Ovary (tissue), 9 donors: ENCODE data around the gene PHPT1. TPM values are rescaled to one million over a fixed set of nuclear protein-coding genes. Genes with fewer than 3 reads are reported as not detected.
A peak's percentile ranks its signal among the peaks of the same experiment; 100 is the strongest.
"Not testable (repeated sequence)": the region's sequence is repeated elsewhere in the genome, so short reads cannot be mapped to it uniquely, and the experiment has no call there.

ENCODE experiments used
- DNase-seq, 5 donors: peaks; one replicate each; pipeline ENCODE4 v3.0.0-alpha.2; 2019 to 2020
- H3K27ac ChIP-seq, 2 donors: fragments of 200-600 bp; one replicate each; pipeline versions ENCODE4 v1.5.1 to v1.8.0; 2019 to 2022
- H3K27me3 ChIP-seq: fragments of 200-600 bp; one replicate; pipeline ENCODE4 v1.8.0; 2022
- H3K36me3 ChIP-seq: fragments of 200-600 bp; sonication (generic); one replicate; pipeline ENCODE4 v1.5.1; 2019
- H3K4me1 ChIP-seq: one replicate; pipeline ENCODE4 v1.8.1; 2013; ENCODE audit warnings: mild to moderate bottlenecking, moderate library complexity; ENCODE audit not compliant: insufficient read depth
- H3K4me3 ChIP-seq: fragments of 200-600 bp; sonication (generic); one replicate; pipeline ENCODE4 v1.5.1; 2017
- H3K9me3 ChIP-seq, 2 donors: fragments of 200-600 bp in 1 of 2; sonication (generic) in 1 of 2; one replicate each; pipeline versions ENCODE4 v1.5.1 to v1.8.1; 2013 to 2019; ENCODE audit warnings: mild to moderate bottlenecking in 1 of 2, moderate library complexity in 1 of 2
- CTCF ChIP-seq, 3 donors: fragments of 450-650 bp in 2 of 3; fragments of 200-600 bp in 1 of 3; IDR thresholded peaks; one replicate each; pipeline versions ENCODE4 v1.5.1 to v1.8.0; 2016 to 2022; ENCODE audit warnings: antibody characterized with exemption in 3 of 3, mild to moderate bottlenecking in 1 of 3
- EP300 ChIP-seq: sonication (generic); formaldehyde crosslinking; IDR thresholded peaks from one replicate; pipeline ENCODE4 v1.6.1; 2017; ENCODE audit warnings: antibody characterized with exemption
- POLR2A ChIP-seq: fragments of 450-650 bp; IDR thresholded peaks from one replicate; pipeline ENCODE4 v1.6.1; 2017; ENCODE audit warnings: antibody characterized with exemption, mild to moderate bottlenecking, moderate library complexity
- WGBS, 3 donors: extraction: QIAGEN DNeasy Blood & Tissue Kit in 1 of 3; methylation state at CpG; one replicate each; pipeline versions ENCODE4 v1.1.5 to v1.1.7; 2013 to 2017; 5-methylcytosine and 5-hydroxymethylcytosine counted together
- intact Hi-C, 4 donors: fragments of 100-400 bp; cut with DNase I; formaldehyde crosslinking; loops; one replicate each; pipeline versions ENCODE4 v1.11.0 to v1.15.1; 2022 to 2023
- polyA plus RNA-seq, 2 donors: library from polyadenylated mRNA; stranded (reverse); fragments of 200-250 nt in 1 of 2; fragments of 350-450 nt in 1 of 2; fragmentation: Illumina TruSeq in 1 of 2; extraction: RNeasy Lipid Tissue Mini Kit (QIAGEN cat#74804) in 1 of 2; gene quantifications; one replicate each; pipeline ENCODE4 v1.2.3, GENCODE V29; 2013 to 2014
- total RNA-seq, 7 donors: library from RNA; depleted of rRNA in 2 of 7; stranded (reverse); fragments of >200 nt in 2 of 7; fragmentation: NEBNext Ultra II Directional in 3 of 7; extraction: Animal tissue kit (Norgen Biotek cat#: 25700) in 3 of 7; gene quantifications; one replicate each; pipeline versions ENCODE4 v1.1.0 to v1.2.4, GENCODE V29; 2016 to 2023
- donor health status: DM: no; HTN: no; CAD: no; lungs with moderate emphysema.
- donor health status: DM: no; HTN: no; CAD: no.
- donor health status: Bipolar disorder and iron deficiency.
- donor health status: DM: yes; HTN: yes; CAD: no.
- donor health status: DM: no; HTN: no; CAD: no.
- donor health status: DM: yes; HTN: yes; CAD: no.

PHPT1 gene
- total and polyA plus RNA-seq, 9 donors = 18.1 to 132 (median 76.8) TPM

DNA sequence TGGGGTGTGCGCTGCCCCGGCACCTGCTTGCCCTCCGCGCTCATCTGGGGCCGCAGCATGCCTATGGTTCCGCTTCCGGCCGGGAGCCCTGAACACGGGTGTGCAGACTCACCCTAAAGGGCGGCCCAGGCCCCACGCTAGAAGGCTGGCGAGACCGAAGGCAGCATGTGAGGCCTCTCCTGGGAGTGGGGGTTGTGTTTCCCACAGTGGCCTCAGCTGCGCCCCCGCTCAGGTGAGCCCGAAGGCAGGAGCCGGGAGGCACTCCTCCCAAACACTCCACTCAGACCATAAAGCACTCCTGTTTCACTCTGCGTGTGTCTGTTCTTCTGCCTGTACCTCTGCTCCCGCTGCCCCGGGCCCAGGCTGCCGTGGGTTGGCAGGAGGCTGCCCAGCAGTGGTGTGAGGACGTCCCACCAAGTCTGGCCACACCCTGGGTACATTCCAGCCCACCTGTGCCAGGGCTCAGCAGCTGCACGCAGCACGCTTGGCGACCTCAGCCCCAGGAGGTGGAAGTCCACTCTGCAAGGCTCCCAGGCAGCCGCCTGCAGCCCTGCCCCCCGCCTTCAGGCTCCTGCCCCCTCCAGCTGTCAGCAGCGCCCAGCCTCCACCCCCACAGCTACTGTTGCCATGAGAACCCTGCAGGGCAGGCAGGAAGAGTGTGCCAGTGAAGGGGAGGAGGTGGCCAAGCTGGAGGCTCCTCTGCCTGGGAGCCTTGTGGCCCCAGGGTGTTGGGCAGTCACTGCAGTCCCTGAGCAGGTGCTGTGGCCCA is 8.1 kb upstream of the PHPT1 start:
- peak in 1 of 5 donors; percentile 55 for DNase-seq
- 59 to 66% (median 61%) methylated on average over 28 of the region's 28 CpGs for WGBS, 3 donors
- Histone ChIP-seq H3K27ac (no peak overlapping the region), H3K36me3 (no peaks in the 10 kb centered on the region), H3K9me3 (no peaks in the 10 kb centered on the region), H3K4me3 (no peak overlapping the region), H3K4me1 (peaks cover 8% of the 10 kb centered on the region), H3K27me3 (no peaks in the 10 kb centered on the region)
- TF ChIP-seq CTCF (IDR thresholded peaks at IDR 0.05) (no peak), POLR2A (no peak), EP300 (no peak)
- intact Hi-C loops = loop anchor here in 1 of 4 donors (10.0 kb wide), 2 partner anchors 46 to 104 kb away; partner anchors contain the start of genes C8G, CCDC183, FBXW5 and TMEM141

DNA sequence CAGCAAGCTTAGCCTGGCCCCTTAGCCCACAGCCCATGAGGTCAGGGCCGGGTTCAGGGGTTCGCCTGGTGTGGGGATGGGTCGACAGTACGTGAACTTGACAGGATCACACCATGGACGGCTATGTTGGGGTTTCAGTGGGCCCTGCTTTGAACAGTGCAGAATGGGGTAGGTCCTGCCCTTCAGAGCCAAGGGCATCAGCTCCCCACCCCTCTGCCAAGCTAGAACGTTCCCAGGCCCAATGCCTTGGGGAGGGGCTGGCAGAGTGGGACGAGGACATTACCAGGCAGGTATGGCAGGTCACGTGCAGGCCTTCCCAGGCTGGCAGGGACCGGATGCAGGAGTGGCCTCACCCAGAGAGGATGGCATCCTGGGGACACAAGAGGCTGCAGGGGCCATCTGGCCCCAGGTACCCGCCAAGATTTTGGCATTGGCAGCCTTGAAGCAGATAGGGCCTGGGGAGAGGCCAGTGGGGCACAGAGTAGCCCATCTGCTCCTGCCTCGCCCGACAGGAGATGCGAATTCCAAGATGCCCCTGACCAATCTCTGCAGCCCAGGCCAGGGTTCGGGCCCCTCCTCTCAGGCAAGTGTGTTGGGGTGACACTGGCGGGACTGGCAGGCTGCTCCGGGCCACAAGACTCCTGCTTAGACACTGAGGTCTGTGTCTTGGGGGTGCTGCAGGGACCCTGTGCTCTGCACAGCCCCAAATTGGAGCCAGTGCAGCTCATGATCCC is 7.4 kb upstream of the PHPT1 start:
- H3K9me3 ChIP-seq, H3K4me3 ChIP-seq, H3K27me3 ChIP-seq, H3K36me3 ChIP-seq, H3K4me1 ChIP-seq, H3K27ac ChIP-seq: not testable (repeated sequence)
- intact Hi-C loops = loop anchor here in 1 of 4 donors (10.0 kb wide), 2 partner anchors 47 to 103 kb away; partner anchors contain the start of genes C8G, CCDC183, FBXW5 and TMEM141
- WGBS, 3 donors = 33 to 38% (median 35%) methylated on average over 15 to 16 of the region's 16 CpGs
- DNase-seq = peak in 1 of 5 donors; percentile 40

DNA sequence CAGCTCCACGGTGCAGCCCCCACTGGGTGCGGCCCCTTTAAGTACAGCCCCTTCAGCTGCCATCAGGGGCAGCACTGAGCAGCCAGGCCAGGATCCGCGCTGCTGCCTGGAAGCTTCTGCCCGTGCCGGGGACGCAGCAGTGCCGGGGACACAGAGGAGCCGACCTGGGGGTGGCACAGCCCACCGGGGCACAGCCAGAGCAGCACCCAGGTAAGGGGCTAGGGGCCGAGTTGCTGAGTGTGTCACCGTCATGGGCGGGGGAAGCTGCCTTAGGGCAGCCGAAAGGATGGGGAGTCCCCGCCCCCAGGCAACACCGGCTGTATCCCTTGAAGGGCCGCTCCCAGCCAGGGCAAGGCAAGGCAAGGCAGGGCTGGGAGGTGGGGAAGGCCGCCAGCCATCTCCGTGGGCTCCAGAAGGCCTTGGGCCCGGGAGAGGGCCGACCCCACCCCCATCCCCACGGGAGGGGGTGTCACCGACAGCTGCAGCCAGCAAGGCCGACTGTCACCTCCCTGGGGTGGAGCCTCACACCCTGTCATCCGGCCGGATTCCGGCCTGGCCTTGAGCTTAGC is 6.7 kb upstream of the PHPT1 start, which contains the start of gene AJM1:
TSS of gene AJM1 (plus strand) at position 99 of the 569 bp plus-strand sequence. CDS start 1,937 bp downstream, outside the sequence.
- intact Hi-C loops = loop anchor here in 1 of 4 donors (10.0 kb wide), 2 partner anchors 48 to 102 kb away; partner anchors contain the start of genes C8G, CCDC183, FBXW5 and TMEM141
- not testable (repeated sequence) for H3K27me3 ChIP-seq, H3K9me3 ChIP-seq, H3K27ac ChIP-seq, H3K36me3 ChIP-seq, H3K4me1 ChIP-seq
- peak; percentile 64 to 83 (median 77) for DNase-seq
- WGBS, 3 donors = 0 to 1% (median 0%) methylated on average over 17 to 26 of the region's 27 CpGs
- TF ChIP-seq POLR2A (peak; percentile 9), CTCF (IDR thresholded peaks at IDR 0.05) (peak; percentile 82 to 84 (median 82))
- peak within 1 kb of the TSS; percentile 31 for H3K4me3 ChIP-seq

DNA sequence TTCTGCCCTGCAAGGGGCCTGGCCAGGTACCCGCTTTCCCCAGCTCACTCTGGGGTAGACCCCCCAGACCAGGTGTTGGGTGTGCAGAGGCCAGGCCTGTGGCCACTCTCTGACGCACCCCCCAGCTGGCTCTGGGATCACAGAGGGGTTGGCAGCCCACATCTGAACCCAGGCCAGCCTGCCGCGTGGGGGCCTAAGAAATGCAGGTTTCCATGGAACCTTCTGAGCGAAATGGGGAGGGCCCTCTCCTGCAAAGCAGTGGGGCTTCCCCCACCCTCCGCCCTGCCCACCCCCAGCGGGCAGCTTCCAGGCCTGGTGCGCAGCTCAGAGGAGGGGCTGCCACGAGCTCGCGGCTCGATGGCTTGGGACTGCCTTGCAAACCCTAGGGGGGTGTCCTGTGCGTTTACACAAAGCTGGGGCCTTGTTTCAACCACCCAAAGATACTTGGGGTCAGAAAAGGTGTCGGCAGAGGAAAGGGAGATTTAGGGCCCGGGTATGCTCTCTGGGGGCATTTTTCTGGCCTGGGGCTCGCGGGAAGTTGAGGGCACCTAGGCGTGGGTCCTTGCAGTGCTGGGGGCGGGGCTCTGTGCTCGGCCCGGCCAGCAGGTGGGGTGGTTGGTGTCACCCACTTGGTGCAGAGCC is 5.9 kb upstream of the PHPT1 start:
- H3K9me3 ChIP-seq, H3K4me3 ChIP-seq, DNase-seq, H3K36me3 ChIP-seq, H3K27ac ChIP-seq: not testable (repeated sequence)
- WGBS, 3 donors = 7 to 10% (median 8%) methylated on average over 20 to 21 of the region's 21 CpGs
- peaks cover 15% of the 10 kb centered on the region for H3K4me1 ChIP-seq
- intact Hi-C loops = loop anchor here in 1 of 4 donors (10.0 kb wide), 2 partner anchors 48 to 102 kb away; partner anchors contain the start of genes C8G, CCDC183, FBXW5 and TMEM141
- H3K27me3 ChIP-seq = peaks cover 14% of the 10 kb centered on the region
